Upper lobe of left lung (tissue), 6 donors: ENCODE measurements around the gene PDE4D. TPM values are rescaled to one million over a fixed set of nuclear protein-coding genes. Genes with fewer than 3 reads are reported as not detected.

ENCODE experiments used
- ATAC-seq, 2 donors: fragments of 200-7000 bp; cut with Tn5 transposase; one replicate each; pipeline ENCODE4 v1.9.1; 2022; ENCODE audit warnings: mild to moderate bottlenecking in 2 of 2, moderate library complexity in 2 of 2; ENCODE audit not compliant: low FRiP score in 2 of 2
- DNase-seq, 2 donors: peaks; one replicate each; pipeline ENCODE4 v3.0.0-alpha.2; 2019 to 2020
- H3K27ac ChIP-seq, 4 donors: fragments of 200-600 bp; sonication (generic); one replicate each; pipeline ENCODE4 v1.5.1; 2016 to 2019
- H3K27me3 ChIP-seq, 4 donors: fragments of 200-600 bp; sonication (generic); one replicate each; pipeline ENCODE4 v1.5.1; 2017 to 2019
- H3K36me3 ChIP-seq, 4 donors: fragments of 200-600 bp; sonication (generic); one replicate each; pipeline ENCODE4 v1.5.1; 2016 to 2019
- H3K4me1 ChIP-seq, 4 donors: fragments of 200-600 bp; sonication (generic); one replicate each; pipeline ENCODE4 v1.5.1; 2018 to 2019
- H3K4me3 ChIP-seq, 4 donors: fragments of 200-600 bp; sonication (generic); one replicate each; pipeline ENCODE4 v1.5.1; 2017 to 2019; ENCODE audit warnings: mild to moderate bottlenecking in 2 of 4, moderate library complexity in 1 of 4
- H3K9me3 ChIP-seq, 4 donors: fragments of 200-600 bp; sonication (generic); one replicate each; pipeline ENCODE4 v1.5.1; 2018 to 2019
- CTCF ChIP-seq, 6 experiments: fragments of 450-650 bp in 4 of 6; fragments of 200-600 bp in 2 of 6; sonication (generic) in 2 of 6; IDR thresholded peaks; one replicate each; pipeline ENCODE4 v1.5.1; 2016 to 2019; ENCODE audit warnings: antibody characterized with exemption in 6 of 6
- EP300 ChIP-seq, 4 donors: sonication (generic); formaldehyde crosslinking; IDR thresholded peaks; one replicate each; pipeline ENCODE4 v1.5.1; 2017; ENCODE audit warnings: antibody characterized with exemption in 4 of 4, control low read depth in 2 of 4
- POLR2A ChIP-seq, 4 donors: fragments of 450-650 bp; IDR thresholded peaks; one replicate each; pipeline ENCODE4 v1.5.1; 2016 to 2017; ENCODE audit warnings: antibody characterized with exemption in 4 of 4, mild to moderate bottlenecking in 2 of 4
- POLR2AphosphoS5 ChIP-seq, 2 donors: sonication (generic); formaldehyde crosslinking; IDR thresholded peaks; one replicate each; pipeline ENCODE4 v1.5.1; 2017; ENCODE audit warnings: antibody characterized with exemption in 2 of 2
- WGBS, 2 donors: methylation state at CpG; one replicate each; pipeline ENCODE4 v1.1.5; 2017 to 2018; 5-methylcytosine and 5-hydroxymethylcytosine counted together
- total RNA-seq, 6 donors: library from RNA; depleted of rRNA in 4 of 6; stranded (reverse); fragments of >200 nt in 4 of 6; gene quantifications; one replicate each; pipeline versions ENCODE4 v1.1.0 to v1.2.1, GENCODE V29; 2016 to 2021
- donor health status: DM: no; HTN: no; CAD: no; lungs with moderate emphysema.
- donor health status: DM: no; HTN: yes; CAD: no; lungs with severe emphysema.

Gene PDE4D
- total RNA-seq, 6 donors from 2014 or later, result 50.4 to 188 (median 84.0) TPM

GRCh38 chr5:58946230-58946629, 947.3 kb downstream of the PDE4D start:
- ATAC-seq (no peak), DNase-seq (no peak)
- no peaks in the 10 kb centered on the region for H3K9me3 ChIP-seq
- H3K4me3 ChIP-seq, result no peak overlapping the region
- no peak overlapping the region for H3K27ac ChIP-seq
- H3K36me3 ChIP-seq, result no peaks in the 10 kb centered on the region
- no peak for TF ChIP-seq EP300 (IDR thresholded peaks at IDR 0.05)
- no peak for TF ChIP-seq POLR2A (IDR thresholded peaks at IDR 0.05)
- TF ChIP-seq CTCF (IDR thresholded peaks at IDR 0.05), result no peak
- H3K27me3 ChIP-seq, result no peaks in the 10 kb centered on the region
- WGBS, 2 donors, result 0 to 50% methylated on average over 1 of the region's 1 CpG
- H3K4me1 ChIP-seq, result no peaks in the 10 kb centered on the region

- ATAC-seq, result no peak
- Histone ChIP-seq H3K9me3 (no peaks in the 10 kb centered on the region), H3K4me1 (no peaks in the 10 kb centered on the region), H3K4me3 (no peak overlapping the region), H3K36me3 (no peaks in the 10 kb centered on the region), H3K27me3 (no peaks in the 10 kb centered on the region), H3K27ac (no peak overlapping the region)
- 80 to 92% methylated on average over 1 of the region's 1 CpG for WGBS, 2 donors
- TF ChIP-seq POLR2AphosphoS5 (IDR thresholded peaks at IDR 0.05) (no peak), POLR2A (IDR thresholded peaks at IDR 0.05) (no peak), CTCF (IDR thresholded peaks at IDR 0.05) (no peak), EP300 (IDR thresholded peaks at IDR 0.05) (no peak)
- DNase-seq, result no peak
Measured at GRCh38 chr5:58944221-58944620, 949.3 kb downstream of the PDE4D start.

DNA sequence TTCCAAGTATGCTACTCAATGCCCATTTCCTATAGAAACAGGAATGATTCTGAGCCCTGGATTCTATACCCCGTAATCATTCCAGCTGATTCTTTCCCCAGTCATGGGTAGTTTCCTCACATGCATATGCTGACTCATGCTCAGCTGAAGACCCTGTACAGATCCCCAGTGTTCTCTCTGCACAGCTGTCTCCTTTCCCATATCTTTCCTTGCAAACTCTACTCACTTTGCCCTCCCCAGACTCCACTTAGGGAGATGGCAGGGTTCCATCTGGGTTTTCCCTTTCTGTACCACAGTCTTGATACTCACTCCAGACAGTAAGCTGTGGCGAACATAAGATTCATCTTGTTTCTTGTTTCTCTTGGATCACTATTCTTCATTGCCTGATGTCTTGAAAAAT, 953.1 kb downstream of the PDE4D start:
- ATAC-seq, result no peak
- WGBS, 2 donors, result 75 to 79% methylated on average over 2 of the region's 2 CpGs
- no peak for TF ChIP-seq CTCF (IDR thresholded peaks at IDR 0.05)
- TF ChIP-seq POLR2AphosphoS5 (IDR thresholded peaks at IDR 0.05), result no peak
- TF ChIP-seq EP300 (IDR thresholded peaks at IDR 0.05), result no peak
- TF ChIP-seq POLR2A (IDR thresholded peaks at IDR 0.05), result no peak

DNA sequence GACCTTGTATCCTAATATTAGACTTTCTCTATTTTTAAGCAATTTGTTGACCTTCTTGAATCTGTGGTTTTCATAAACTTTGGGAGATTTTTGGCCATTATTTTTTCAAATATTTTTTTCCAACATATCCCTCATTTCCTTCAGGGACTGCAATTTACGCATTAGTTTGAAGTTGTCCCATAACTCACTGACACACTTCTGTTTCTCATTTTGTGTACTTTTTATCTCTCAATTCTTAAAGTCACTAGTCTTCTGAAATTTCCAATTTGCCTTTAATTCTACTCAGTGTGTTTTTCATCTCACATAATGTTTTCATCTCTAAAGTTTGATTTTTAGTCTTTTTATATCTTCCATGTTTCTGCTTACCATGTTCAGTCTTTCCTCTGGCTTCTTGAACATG, 953.9 kb downstream of the PDE4D start:
- H3K9me3 ChIP-seq, result no peaks in the 10 kb centered on the region
- H3K4me1 ChIP-seq, result no peaks in the 10 kb centered on the region
- TF ChIP-seq CTCF (IDR thresholded peaks at IDR 0.05), result no peak
- TF ChIP-seq EP300 (IDR thresholded peaks at IDR 0.05), result no peak
- no peak for TF ChIP-seq POLR2A (IDR thresholded peaks at IDR 0.05)
- no peak for TF ChIP-seq POLR2AphosphoS5 (IDR thresholded peaks at IDR 0.05)
- H3K27ac ChIP-seq, result no peak overlapping the region
- DNase-seq (no peak), ATAC-seq (no peak)
- H3K27me3 ChIP-seq, result no peaks in the 10 kb centered on the region
- H3K4me3 ChIP-seq, result no peak overlapping the region
- H3K36me3 ChIP-seq, result no peaks in the 10 kb centered on the region
- WGBS, 2 donors, result 91 to 93% methylated on average over 1 of the region's 1 CpG

More for the DNA sequence above, 953.1 kb downstream of the PDE4D start:
- no peak for DNase-seq
- Histone ChIP-seq H3K4me1 (no peaks in the 10 kb centered on the region), H3K36me3 (no peaks in the 10 kb centered on the region), H3K27ac (no peak overlapping the region), H3K9me3 (no peaks in the 10 kb centered on the region), H3K4me3 (no peak overlapping the region), H3K27me3 (no peaks in the 10 kb centered on the region)

DNA sequence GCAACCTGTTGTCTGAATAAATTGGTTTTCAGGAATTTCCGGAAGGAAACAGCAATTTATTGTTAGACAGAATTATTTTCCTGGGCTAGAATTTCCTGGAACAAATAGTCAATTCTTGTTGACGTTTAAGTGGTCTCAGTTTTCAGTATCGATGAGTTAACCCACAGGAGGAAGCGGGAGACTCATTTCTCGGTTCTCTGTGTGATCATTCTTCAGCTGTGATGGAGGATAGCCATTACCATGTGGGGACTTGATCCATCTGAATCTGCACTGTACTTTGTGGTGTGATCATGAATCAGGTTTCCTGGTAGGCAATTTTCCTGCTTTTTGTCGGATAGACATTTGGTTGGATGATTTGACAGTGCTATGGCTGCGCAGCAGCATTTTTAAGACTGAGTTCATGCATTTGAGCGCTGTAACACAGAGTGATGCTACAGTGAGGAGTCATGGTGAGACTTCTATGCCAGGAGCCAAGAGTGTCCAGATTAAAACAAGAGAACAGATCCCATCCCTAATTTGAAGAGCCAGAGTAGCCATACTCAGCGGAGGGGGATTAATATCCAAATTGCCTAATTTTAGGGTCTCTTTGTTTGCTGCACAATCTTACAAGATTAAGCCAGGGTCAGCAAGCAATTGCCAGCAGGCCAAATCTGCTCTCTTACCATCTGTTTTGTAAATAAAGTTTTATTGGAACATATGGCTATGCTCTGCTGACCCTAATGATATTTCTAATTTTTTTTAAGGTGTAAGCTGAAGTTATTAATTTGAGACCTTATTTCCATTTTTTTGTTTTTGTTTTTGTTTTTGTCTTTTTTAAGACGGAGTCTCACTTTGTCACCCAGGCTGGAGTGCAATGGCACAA, 954.7 kb downstream of the PDE4D start:
- no peaks in the 10 kb centered on the region for H3K36me3 ChIP-seq
- TF ChIP-seq POLR2A (IDR thresholded peaks at IDR 0.05), result no peak
- TF ChIP-seq CTCF (IDR thresholded peaks at IDR 0.05), result no peak
- no peak for TF ChIP-seq POLR2AphosphoS5 (IDR thresholded peaks at IDR 0.05)
- TF ChIP-seq EP300 (IDR thresholded peaks at IDR 0.05), result no peak
- DNase-seq, result no peak
- H3K27me3 ChIP-seq, result no peaks in the 10 kb centered on the region
- H3K27ac ChIP-seq, result no peak overlapping the region
- no peak for ATAC-seq
- H3K4me3 ChIP-seq, result no peak overlapping the region
- H3K4me1 ChIP-seq, result no peaks in the 10 kb centered on the region
- H3K9me3 ChIP-seq, result no peaks in the 10 kb centered on the region
- 90 to 93% methylated on average over 10 of the region's 10 CpGs for WGBS, 2 donors
